SK-N-SH treated with all-trans-retinoic acid at 6 μM for 48 hours (cell line): Measurements from ENCODE around the gene GNA14.

Experiments
- CREB5 ChIP-seq: fragments of 250-450 bp; sonication (Bioruptor Pico); IDR thresholded peaks from 2 replicates; pipeline ENCODE4 v1.5.1; 2020; ENCODE audit warnings: low read depth, mild to moderate bottlenecking, moderate library complexity
- PATZ1 ChIP-seq: fragments of 250-450 bp; sonication (Bioruptor Pico); IDR thresholded peaks from 2 replicates; pipeline ENCODE4 v1.8.0; 2020; ENCODE audit warnings: mild to moderate bottlenecking, moderate library complexity, borderline replicate concordance
- TOX ChIP-seq: fragments of 250-450 bp; sonication (Bioruptor Pico); IDR thresholded peaks from 2 replicates; pipeline ENCODE4 v1.8.0; 2021; ENCODE audit warnings: mild to moderate bottlenecking, moderate library complexity, borderline replicate concordance
- ZNF70 ChIP-seq: fragments of 450-650 bp; formaldehyde crosslinking; IDR thresholded peaks from 2 replicates; pipeline ENCODE4 v1.5.0; 2020; ENCODE audit warnings: mild to moderate bottlenecking, moderate library complexity
- ZNF8 ChIP-seq: fragments of 450-650 bp; formaldehyde crosslinking; IDR thresholded peaks from 2 replicates; pipeline ENCODE4 v1.5.0; 2020; ENCODE audit warnings: mild to moderate bottlenecking, moderate library complexity

- TF ChIP-seq ZNF8 (CRISPR knock-in tag) (no peak), PATZ1 (CRISPR knock-in tag) (no peak), CREB5 (CRISPR knock-in tag) (no peak), TOX (CRISPR knock-in tag) (no peak), ZNF70 (CRISPR knock-in tag) (no peak)
Observed at GRCh38 chr9:77508396-77508795, 139.7 kb downstream of the GNA14 start.
